CD1c-positive myeloid dendritic cell (primary cell): ENCODE results near the gene TMCO2.
"Not testable (repeated sequence)": the region's sequence is repeated elsewhere in the genome, so short reads cannot be mapped to it uniquely, and the experiment has no call there.

Experiments
- DNase-seq: peaks from one replicate; pipeline ENCODE4 v3.0.0-alpha.2; 2016; ENCODE audit errors: extremely low spot score

Gene TMCO2

DNA sequence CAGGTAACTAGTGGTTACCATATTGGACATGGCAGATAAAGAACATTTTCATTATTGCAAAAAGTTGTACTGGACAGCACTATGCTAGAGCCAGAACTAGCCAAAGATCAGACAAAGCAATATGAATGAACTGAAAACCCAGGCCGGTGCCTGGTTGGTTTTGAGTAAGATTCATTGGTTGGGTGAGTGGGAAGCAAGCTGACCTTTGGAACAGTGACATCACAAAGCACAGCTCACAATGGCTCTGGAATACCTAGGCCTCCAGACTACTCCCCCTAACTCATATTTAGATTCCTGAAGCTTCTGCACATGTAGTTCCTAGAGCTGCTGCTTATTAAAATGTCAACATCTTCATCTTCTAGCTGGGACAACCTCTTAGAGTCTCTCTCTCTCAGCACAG, at the start of gene TMCO2:
TSS of gene TMCO2 (plus strand) at position 283 of the 400 bp plus-strand sequence. CDS start at position 340, 57 bp downstream.
- no peak for DNase-seq

DNA sequence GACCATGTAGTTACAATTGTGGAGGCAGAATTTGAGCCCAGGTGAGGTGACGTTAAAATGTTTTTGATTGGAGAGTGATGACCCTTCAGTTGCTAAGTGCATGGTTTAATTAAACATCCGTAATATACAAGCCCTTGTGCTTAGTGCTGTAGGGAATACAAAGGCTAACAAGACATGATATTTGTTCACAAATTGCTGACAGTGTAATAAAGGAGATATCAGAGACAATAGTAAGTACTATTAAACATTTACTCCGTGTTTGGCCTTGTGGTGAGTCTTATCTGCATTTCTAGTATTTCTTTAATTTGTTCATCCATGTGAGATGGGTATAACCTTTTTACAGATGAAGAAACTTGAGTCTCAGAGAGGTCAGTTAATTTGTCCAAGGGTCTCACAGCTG, 48.6 kb upstream of the TMCO2 start:
- no peak for DNase-seq

DNA sequence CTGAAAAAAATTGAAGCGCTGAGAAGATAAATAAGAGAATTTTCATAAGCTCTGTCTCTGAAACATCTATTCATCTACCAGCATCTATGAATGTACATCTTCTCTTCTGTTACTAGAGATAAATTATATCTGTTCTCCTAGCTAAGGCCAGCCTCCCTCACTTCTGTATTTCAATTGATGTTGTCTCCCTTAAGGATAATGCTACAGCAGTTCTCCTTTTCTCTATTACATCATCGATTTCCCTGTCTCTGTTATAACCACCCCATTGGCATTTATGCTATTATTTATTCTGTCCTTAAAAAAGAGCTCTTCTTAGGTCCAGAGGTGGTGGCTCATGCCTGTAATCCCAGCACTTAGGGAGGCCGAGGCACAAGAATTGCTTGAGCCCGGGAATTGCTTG, 42.9 kb upstream of the TMCO2 start:
- DNase-seq, result peak; percentile 3

DNA sequence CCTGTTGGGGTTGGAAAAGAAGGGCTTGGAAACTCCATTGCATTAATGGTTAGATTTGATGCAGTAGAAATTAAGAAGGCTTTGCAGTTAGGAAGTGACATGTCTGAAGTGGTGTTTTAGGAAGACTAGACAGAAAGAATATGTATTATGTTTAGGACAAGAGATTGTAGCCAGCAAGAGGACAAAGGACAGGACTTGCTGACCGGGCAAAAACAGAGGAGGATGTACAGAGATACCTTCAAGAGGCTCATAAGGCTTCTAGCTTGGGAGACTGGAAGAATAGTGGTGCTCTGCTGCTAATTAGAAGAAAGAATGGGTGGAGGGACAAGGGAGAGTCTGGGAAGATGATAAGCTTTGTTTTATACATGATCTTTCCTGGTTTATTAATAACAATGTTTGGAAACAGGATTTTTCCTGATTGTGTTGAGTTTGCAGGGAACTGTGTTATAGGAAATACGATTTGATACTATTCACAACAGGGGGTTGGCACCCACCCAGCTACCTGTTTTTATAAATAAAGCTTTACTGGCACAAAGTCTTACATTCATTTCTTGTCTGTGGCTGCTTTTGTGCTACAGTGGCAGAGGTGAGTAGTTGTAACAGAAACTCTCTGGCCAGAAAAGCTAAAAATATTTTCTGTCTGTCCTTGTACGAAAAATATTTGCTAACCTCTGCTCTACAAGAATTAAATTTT, 37.1 kb upstream of the TMCO2 start:
- no peak for DNase-seq

DNA sequence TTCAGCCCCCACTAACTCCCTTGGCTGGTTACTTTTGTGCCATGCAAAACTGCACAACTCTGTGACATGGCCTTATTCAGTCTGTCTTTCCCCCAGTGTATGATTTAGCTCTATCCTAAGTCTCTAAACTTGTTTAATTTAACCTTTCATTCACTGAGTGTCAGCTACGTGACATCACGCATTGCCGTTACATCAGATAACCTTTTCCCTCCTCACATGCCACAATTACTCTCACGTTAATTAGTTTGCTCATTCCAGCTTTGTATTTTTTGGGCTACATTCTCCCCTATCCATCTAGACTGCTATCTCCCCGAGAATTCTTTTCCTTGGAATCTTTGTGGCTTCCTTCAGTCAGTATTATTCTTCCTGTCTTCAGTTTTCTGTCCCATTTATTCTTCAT, 29.4 kb upstream of the TMCO2 start:
- no peak for DNase-seq

DNA sequence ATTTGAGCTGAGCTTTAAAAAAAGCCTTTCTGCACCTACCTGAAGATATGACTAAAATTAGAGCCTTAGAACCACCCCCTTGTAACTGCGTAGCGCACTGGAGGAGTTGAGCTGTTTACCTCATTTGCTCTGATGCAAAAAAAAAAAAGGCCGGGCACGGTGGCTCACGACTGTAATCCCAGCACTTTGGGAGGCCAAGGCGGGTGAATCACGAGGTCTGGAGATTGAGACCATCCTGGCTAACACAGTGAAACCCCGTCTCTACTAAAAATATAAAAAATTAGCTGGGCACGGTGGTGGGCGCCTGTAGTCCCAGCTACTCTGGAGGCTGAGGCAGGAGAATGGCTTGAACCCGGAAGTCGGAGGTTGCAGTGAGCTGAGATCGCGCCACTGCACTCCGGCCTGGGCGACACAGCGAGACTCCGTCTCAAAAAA, 26.2 kb upstream of the TMCO2 start:
- DNase-seq, result not testable (repeated sequence)

DNA sequence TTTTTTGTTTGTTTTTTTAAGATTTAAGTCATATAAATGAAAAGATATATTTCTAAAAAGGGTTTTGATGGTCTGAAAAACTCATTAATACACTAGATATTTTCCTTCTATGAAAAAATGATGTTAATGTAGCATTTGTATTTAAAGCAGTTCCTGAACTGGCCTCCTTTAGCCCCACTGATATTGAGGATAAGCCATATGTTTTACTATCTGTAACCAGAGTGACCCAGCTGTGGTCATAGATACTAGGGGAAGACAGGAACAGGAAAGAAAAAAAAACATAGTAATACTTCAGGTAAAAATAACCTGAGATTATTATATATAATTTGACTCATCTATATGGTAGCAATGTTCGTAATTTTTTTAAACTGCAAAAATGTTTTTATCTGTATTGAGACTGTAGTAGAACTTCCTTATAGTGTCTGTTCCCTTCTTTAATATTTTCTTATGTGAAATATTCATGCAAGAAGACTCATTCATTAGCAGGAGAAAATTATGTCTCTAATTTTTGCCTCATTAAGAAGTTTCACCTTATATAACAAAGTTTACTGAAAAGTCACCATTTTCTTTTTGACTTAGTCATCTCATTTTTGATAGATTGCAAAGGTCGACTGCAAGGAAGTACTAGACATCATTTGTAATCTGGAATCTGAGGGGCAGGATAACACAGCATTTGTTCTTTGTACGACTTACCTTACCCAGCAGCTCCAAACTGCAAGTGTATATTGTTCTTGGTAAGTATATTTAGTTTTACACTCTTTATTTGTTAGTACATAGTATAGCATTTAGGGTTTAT, 25.6 kb upstream of the TMCO2 start:
- no peak for DNase-seq

DNA sequence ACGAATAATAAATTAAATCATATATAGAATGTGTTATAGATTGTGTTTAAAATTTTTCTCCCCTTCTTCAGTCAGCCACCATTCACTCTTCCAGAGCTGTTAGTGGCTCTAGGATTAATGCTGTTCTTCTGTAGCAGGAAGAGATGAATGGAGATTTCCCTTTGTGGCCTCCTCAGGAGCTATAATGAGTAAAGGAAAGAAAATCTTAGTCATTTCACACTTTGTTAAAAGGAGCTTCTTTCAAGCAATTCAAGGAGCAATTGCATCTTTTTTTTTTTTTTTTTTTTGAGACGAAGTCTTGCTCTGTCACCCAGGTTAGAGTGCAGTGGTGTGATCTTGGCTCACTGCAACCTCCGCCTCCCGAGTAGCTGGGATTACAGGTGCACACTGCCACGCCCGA, 23.7 kb upstream of the TMCO2 start:
- DNase-seq, result no peak

DNA sequence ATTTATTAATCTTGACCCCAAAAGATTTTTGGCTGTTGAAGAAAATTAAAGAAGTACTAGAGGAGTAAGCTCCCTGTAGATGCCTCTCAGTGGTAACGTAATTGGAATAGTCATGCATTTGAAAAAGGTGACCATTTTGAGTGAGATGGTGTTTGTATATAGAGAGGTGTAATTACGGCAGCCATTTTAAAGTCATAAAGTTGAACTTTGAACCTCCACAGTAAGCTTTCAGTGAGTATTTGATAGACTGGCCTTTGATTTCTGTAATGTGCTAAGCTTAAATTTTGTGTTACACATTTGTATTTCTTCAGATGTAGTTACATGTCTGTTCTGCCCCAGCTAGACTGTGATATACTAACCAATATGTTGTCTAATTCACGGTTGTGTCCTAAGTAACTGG, 21.5 kb upstream of the TMCO2 start:
- DNase-seq, result no peak

DNA sequence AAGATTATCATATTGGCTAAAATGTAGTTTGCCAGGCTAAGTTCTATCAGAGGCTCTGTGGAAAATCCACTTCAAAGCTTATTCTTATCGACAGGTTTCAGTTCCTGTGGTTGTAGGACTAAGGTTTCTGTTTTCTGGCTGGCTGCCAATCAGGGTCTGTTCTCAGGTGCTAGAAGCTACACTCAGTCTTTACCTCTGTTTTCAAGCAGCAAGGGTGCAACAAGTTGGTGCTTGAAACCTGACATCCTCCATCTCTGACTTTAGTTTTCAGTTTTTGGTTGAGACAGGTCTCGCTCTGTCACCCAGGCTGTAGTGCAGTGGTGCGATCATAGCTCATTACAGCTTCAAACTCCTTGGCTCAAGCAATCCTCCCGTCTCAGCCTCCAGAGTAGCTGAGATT, 15.3 kb upstream of the TMCO2 start:
- DNase-seq, result peak; percentile 42

DNA sequence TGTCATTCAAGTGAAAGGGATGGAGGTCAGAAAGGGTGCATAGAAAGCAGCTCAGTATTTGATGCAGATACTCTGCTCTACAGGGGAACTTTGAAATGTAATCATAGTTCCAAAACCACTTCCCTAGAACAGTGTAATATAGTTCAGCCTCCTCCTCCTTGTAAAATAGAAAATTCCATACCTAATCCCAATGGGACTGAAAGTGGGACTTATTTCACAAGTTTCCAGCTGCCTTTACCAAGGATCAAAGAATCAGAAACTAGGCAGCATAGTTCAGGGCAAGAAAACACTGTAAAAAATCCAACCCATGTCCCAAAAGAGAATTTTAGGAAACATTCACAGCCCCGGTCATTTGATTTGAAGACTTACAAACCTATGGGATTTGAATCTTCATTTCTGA, 8.1 kb upstream of the TMCO2 start:
- no peak for DNase-seq

DNA sequence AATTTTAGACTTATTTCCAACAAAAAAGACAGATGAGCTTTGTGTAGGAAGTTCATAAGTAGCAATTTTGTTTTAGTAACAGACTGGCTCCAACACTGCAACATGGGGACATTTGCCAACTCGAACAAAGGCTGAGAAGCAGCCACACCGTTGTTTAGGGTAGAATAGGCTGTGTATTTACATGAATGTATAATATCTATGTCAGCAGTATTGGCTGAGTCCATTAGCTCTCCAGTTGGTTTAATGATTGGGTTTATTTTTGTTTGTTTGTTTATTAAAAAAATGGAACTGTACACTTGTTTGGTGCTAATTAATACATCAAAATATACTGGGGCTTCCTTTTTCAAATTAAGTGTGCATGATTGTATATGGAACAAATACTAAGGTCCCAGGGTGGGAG, 7.3 kb upstream of the TMCO2 start:
- DNase-seq, result no peak

DNA sequence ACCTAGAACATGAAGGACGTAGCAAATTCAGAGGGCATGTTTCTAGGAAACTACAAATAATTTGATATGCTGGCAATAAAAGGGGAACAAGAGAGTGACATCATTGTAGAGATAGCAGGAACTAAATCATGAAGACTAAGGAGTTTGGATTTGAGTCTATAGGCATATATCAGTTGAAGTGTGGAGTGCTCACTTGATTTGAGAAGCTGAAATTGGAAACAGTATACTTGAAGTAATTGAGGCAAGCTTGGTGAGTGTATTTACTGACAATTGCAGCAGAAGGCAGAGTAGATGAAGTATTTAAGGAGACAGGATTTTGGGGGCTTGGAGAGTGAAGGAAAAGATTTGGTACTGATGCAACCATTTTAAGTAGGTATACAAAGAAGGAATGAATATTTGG, 6.4 kb upstream of the TMCO2 start:
- peak; percentile 56 for DNase-seq

DNA sequence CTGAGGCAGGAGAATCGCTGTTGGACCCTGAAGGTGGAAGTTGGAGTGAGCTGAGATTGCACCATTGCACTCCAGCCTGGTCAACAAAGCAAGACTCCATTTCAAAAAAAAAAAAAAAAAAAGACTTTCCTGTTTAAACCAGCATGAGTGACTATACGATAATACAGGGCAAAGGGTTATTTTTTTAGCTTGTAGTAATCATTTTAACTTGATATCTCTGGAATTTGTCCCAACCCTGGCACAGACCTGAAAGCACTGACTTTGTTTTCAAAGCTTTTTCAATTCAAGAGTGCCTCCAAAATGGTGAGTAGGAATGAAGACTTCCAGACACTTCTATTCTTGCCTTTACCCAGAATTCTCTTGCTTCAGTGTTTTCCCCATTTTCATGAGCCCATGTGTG, 4.4 kb upstream of the TMCO2 start:
- DNase-seq, result no peak

DNA sequence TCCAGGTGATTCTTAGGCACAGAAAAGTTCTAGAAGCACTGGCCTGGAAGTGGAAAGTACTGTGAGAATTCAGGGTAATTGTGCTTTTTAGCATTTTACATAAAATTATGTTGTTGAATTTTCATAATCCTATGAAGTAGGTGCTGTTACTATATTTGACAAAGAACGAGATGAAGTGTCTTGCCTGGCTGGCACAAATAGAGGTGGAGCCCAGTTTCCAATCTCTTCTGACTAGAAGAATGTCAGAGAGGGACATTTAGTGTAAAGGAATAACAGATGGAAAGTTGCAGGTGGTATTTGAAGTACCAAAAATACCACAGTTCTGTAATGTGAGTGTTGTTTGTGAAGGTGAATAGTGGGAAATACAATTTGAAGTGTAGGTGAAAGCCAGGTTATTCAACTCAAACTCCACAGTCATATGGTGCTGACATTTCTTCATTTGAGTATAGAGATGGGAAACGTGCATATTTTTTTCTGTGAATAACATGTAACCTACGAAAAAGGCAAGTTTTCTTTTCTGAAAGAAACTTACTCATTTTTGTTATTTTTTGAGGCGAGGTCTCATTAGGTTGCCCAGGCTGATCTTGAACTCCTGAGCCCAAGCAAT, 3.5 kb upstream of the TMCO2 start:
- no peak for DNase-seq

DNA sequence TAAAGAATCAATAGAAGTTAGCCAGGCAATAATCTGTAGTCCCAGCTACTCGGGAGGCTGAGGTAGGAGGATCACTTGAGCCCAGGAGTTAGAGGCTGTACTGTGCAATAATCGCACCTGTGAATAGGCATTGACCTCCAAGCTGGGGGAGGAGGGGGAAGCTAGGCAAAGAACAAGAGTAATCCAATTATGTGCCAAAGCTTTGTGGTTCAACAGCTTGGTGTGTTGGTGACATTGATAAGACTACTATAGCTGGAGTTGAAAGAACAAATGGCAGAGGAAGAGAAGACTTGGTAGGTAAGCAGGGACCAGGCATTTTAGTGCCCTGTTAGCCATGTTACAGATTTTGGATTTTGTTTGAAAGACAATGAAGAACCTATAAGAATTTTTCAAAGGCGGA, 2.1 kb upstream of the TMCO2 start:
- no peak for DNase-seq

DNA sequence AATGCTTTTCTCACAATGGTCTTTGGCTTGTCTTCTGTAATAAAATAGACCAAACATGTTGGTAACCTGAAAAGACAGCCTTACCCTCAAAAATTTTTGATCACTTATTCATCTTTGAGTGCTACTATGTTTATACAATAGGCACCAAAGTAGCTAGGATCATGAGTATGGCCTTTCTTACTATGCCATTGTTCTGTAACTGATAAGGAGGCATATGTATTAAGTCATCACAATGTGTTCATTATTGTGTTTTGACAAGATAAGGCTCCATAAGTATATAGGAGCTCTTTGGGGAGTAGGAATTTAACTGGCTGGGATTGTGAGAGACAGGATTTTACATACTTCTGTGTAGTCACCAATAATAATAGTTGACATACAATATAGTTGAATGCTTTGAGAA, 675 bp downstream of the TMCO2 start:
- no peak for DNase-seq

DNA sequence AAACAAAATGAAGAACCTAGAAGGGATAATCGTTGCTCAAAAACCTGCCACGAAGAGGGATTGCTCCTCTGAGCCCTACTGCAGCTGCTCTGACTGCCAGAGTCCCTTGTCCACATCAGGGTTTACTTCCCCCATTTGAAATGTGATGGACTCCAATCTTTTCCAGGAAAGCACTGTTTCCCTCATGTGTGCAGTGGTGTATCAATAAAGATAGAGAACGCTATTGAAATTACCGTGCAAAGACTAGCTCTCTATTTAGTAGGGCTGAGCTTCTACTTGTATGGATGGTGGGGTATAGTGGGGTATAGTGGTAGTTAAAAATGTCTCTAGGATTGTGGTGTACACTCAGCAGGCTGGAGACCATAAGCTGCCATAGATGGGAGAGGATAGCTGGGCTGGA, 3.7 kb downstream of the TMCO2 start:
- DNase-seq, result no peak

DNA sequence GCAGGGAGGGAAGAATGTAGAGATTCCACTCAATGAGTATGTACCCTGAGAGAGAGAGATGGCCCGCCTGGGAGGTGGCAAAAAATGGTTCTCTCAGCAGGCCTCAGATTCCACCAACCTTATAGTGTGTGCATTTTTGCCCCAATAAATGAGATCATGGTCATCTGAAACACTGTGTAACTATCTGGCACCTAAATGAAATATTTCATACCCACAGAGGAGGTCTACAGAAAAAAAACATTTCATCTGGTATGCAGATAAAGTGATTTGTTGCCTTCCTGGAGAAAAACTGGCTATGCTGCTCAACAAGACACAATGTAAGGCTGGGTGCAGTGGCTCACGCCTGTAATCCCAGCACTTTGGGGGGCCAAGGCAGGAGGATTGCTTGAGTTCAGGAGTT, 4.9 kb downstream of the TMCO2 start:
- no peak for DNase-seq

DNA sequence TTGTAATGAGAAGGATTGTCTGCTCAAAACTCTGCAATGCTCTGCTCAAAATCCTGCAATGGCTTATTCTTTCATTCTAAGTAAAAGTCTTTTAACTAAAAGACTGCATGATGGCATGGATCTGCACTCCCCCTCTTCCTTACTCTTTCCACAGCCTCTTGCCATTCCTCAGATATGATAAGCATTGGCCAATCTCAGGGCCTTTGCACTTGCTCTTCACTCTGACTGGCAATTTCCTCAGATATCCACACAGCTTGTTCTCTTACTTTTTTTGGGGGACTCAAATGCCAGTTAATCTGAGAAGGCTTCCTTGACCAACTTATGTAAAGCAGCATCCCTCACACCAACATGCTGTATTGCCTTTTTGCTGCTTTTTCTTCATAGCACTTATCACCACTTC, 7.5 kb downstream of the TMCO2 start:
- no peak for DNase-seq

DNA sequence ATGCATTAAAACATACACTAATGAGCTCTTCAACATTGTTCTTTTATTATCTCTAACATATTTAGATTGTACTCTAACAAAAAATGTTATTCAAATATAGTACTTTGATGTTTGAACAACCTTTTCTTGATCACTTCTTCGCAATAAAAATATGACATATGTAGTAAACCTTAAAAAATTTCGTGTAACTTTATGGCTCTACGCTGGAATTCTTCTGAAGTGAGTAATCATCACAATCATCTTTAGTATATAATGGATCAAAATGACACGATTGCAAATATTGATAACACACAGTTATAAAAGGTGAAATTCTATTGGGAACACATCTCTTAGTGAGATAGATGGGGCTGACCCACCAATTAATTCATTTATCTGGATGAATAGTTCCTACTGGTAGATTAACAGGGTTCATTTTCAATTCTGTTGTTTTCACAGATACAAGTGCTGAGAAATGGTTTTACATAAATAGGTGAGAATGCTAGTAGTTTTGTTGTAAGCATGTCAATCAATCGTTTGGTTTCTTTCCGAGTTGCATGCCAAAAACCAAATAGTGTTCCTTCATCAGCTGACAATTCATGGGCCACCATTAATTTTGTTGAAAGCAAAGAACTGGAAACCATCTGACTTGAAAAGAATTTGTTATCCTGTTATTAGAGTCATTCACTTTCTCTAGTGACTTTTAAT, 8.8 kb downstream of the TMCO2 start:
- DNase-seq, result no peak

DNA sequence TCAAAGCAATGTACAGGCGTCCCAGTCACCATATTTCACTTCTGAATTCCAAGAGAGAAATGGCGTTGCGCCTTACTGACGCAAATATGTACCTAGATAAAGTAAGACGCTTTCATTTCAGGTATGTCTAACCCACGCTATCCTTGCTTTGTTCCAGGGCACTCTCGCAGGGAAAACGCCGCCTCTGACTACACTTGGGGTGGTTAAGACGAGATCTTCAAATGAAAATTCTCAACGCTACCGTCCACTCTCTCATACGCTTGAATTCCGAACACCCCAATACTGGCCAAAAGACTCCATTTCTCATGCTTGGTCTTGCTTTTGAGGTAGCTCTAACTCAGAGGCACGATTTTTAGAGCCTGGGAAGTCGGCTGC, 9.6 kb downstream of the TMCO2 start:
- DNase-seq, result no peak
